ENCODE results near the gene EDEM3.
A peak's percentile ranks its signal among the peaks of the same experiment; 100 is the strongest.

EDEM3 gene

GRCh38 chr1:184669391-184669790, 85.3 kb downstream of the EDEM3 start:
- DNase-seq (ENCODE audit: low spot score): no peak

- no peak for DNase-seq (ENCODE audit: low spot score)
Measured at GRCh38 chr1:184665360-184665759, 89.3 kb downstream of the EDEM3 start.

- no peak for DNase-seq (ENCODE audit: low spot score)
Measured at GRCh38 chr1:184664661-184665060, 90.0 kb downstream of the EDEM3 start.

GRCh38 chr1:184664042-184664660, 90.5 kb downstream of the EDEM3 start:
- DNase-seq (ENCODE audit: low spot score): peak; percentile 71

- no peak for DNase-seq (ENCODE audit: low spot score)
Measured at GRCh38 chr1:184661801-184662200, 92.9 kb downstream of the EDEM3 start.

GRCh38 chr1:184660462-184661191, 94.0 kb downstream of the EDEM3 start:
- DNase-seq (ENCODE audit: low spot score): no peak

GRCh38 chr1:184658055-184658454, 96.6 kb downstream of the EDEM3 start:
- no peak for DNase-seq (ENCODE audit: low spot score)

GRCh38 chr1:184656221-184656620, 98.4 kb downstream of the EDEM3 start:
- no peak for DNase-seq (ENCODE audit: low spot score)

GRCh38 chr1:184655185-184655584, 99.5 kb downstream of the EDEM3 start:
- no peak for DNase-seq (ENCODE audit: low spot score)

- no peak for DNase-seq (ENCODE audit: low spot score)
Measured at GRCh38 chr1:184650177-184650866, 104.3 kb downstream of the EDEM3 start.

- no peak for DNase-seq (ENCODE audit: low spot score)
Measured at GRCh38 chr1:184649451-184649888, 105.2 kb downstream of the EDEM3 start.

GRCh38 chr1:184648856-184649201, 105.8 kb downstream of the EDEM3 start:
- no peak for DNase-seq (ENCODE audit: low spot score)

GRCh38 chr1:184648160-184648855, 106.3 kb downstream of the EDEM3 start:
- DNase-seq (ENCODE audit: low spot score): no peak

- no peak for DNase-seq (ENCODE audit: low spot score)
Measured at GRCh38 chr1:184647471-184647870, 107.2 kb downstream of the EDEM3 start.

GRCh38 chr1:184646824-184647223, 107.8 kb downstream of the EDEM3 start:
- no peak for DNase-seq (ENCODE audit: low spot score)

- DNase-seq (ENCODE audit: low spot score): no peak
Measured at GRCh38 chr1:184646178-184646701, 108.4 kb downstream of the EDEM3 start.

- no peak for DNase-seq (ENCODE audit: low spot score)
Measured at GRCh38 chr1:184644771-184645170, 109.9 kb downstream of the EDEM3 start.

- DNase-seq (ENCODE audit: low spot score): no peak
Measured at GRCh38 chr1:184643661-184644060, 111.0 kb downstream of the EDEM3 start.

GRCh38 chr1:184641894-184642293, 112.8 kb downstream of the EDEM3 start:
- DNase-seq (ENCODE audit: low spot score): no peak

GRCh38 chr1:184640505-184640904, 114.2 kb downstream of the EDEM3 start:
- DNase-seq (ENCODE audit: low spot score): no peak

All from pons (tissue), 1 donor.